PC-9 (cell line): ENCODE data around the gene BRSK2.

Experiments
- EZH2 ChIP-seq: fragments of 200-600 bp; sonication (generic); IDR thresholded peaks from 2 replicates; pipeline ENCODE4 v1.8.0; 2017; ENCODE audit warnings: antibody characterized with exemption, low read depth
- TF ChIP-seq, protein P1 (sequence below): fragments of 200-600 bp; sonication (generic); conservative IDR thresholded peaks from 2 replicates; pipeline ENCODE4 v1.6.1; 2017; ENCODE audit warnings: mixed run types, antibody characterized with exemption, mild to moderate bottlenecking, moderate library complexity

DNA sequence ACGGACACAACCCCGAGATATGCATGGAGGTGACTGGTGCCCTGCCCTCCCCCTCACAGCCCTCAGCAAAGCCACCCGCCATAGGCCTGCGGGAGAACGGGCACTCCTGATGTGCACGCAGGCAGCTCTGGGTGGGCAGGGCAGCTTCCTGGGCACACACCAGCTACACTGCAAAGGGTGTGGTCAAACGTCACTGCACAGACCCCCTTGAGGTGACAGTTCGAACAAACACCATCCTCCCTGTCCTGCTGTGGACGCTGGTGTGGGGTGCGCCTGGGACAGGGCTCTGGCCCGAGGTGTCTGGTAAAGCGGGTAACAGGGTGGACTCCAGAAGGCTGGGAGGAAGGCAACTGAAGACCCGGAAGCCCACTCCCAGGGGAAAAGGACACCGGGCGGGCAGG, 118.8 kb downstream of the BRSK2 start:
- TF ChIP-seq, protein P1, sequence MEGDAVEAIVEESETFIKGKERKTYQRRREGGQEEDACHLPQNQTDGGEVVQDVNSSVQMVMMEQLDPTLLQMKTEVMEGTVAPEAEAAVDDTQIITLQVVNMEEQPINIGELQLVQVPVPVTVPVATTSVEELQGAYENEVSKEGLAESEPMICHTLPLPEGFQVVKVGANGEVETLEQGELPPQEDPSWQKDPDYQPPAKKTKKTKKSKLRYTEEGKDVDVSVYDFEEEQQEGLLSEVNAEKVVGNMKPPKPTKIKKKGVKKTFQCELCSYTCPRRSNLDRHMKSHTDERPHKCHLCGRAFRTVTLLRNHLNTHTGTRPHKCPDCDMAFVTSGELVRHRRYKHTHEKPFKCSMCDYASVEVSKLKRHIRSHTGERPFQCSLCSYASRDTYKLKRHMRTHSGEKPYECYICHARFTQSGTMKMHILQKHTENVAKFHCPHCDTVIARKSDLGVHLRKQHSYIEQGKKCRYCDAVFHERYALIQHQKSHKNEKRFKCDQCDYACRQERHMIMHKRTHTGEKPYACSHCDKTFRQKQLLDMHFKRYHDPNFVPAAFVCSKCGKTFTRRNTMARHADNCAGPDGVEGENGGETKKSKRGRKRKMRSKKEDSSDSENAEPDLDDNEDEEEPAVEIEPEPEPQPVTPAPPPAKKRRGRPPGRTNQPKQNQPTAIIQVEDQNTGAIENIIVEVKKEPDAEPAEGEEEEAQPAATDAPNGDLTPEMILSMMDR, result no peak
- no peak for TF ChIP-seq EZH2
